ENCODE data around the gene CLPTM1. TPM values are rescaled to one million over a fixed set of nuclear protein-coding genes. Genes with fewer than 3 reads are reported as not detected.
A peak's percentile ranks its signal among the peaks of the same experiment; 100 is the strongest.

CLPTM1 gene
- total RNA-seq, 1 experiment from 2014 or later: 82.0 TPM

- Histone ChIP-seq H3K79me1 (ENCODE audit: insufficient read depth, low read depth, low read length, poor library complexity, severe bottlenecking) (no peaks in the 10 kb centered on the region), H3K4me2 (ENCODE audit: insufficient read depth, insufficient read length, low read length) (no peak overlapping the region), H2AK5ac (ENCODE audit: insufficient read length, low read length) (no peak overlapping the region), H2BK5ac (ENCODE audit: insufficient read length, low read length) (no peak overlapping the region), H3K9me3 (ENCODE audit: control insufficient read depth, low read depth, low read length) (no peaks in the 10 kb centered on the region), H3K4ac (ENCODE audit: low read depth, low read length) (no peak overlapping the region), H3K27me3 (ENCODE audit: insufficient read depth, low read length) (no peaks in the 10 kb centered on the region), H3K56ac (ENCODE audit: insufficient read length, low read depth, low read length) (no peak overlapping the region), H2BK12ac (ENCODE audit: insufficient read length, low read depth, low read length) (no peak overlapping the region), H4K91ac (ENCODE audit: insufficient read length, low read depth, low read length) (no peak overlapping the region), H2BK15ac (ENCODE audit: low read depth, low read length) (no peak overlapping the region), H3T11ph (ENCODE audit: low read length) (no peak overlapping the region), H2AFZ (ENCODE audit: low read length) (no peak overlapping the region), H3K23ac (ENCODE audit: insufficient read length, low read depth, low read length) (no peak overlapping the region), H2BK120ac (ENCODE audit: low read depth, low read length, poor library complexity, severe bottlenecking) (no peak overlapping the region), H3K9ac (ENCODE audit: extremely low read depth, insufficient read length, low read length) (no peak overlapping the region), H3K79me2 (ENCODE audit: insufficient read depth, low read length) (no peaks in the 10 kb centered on the region), H3K14ac (ENCODE audit: insufficient read depth, low read length) (no peak overlapping the region), H4K20me1 (ENCODE audit: control insufficient read depth, insufficient read depth, insufficient read length) (no peaks in the 10 kb centered on the region), H2BK20ac (ENCODE audit: low read depth, low read length, poor library complexity, severe bottlenecking) (no peak overlapping the region), H4K5ac (ENCODE audit: insufficient read length, low read depth, low read length) (no peak overlapping the region), H3K23me2 (ENCODE audit: insufficient read length, low read depth, low read length, poor library complexity, severe bottlenecking) (no peaks in the 10 kb centered on the region), H3K27ac (ENCODE audit: insufficient read length, low read depth, low read length) (no peak overlapping the region), H3K18ac (ENCODE audit: insufficient read length, low read depth, low read length) (no peak overlapping the region), H3K4me1 (ENCODE audit: insufficient read depth, low read length) (no peaks in the 10 kb centered on the region), H4K8ac (replicated peaks; ENCODE audit: insufficient read length, low read depth, low read length) (no peak overlapping the region)
- peaks cover 12 to 55% (median 51%) of the 10 kb centered on the region in 3 experiments; a peak in 6 of 7 replicates for H3K36me3 Mint-ChIP-seq (ENCODE audit: insufficient read depth in 1 of 3, low read depth in 3 of 3)
- no peaks in the 10 kb centered on the region for H3K9me3 Mint-ChIP-seq
- no peak for DNase-seq
- TF ChIP-seq CTCF (conservative IDR thresholded peaks at IDR 0.05): no peak
- WGBS (ENCODE audit: extremely low coverage, insufficient read length, low lambda C conversion rate): no CpG with 5 or more reads among the region's 20 CpGs
- peak overlapping the region in 2 of 3 experiments; percentile 76; a peak in 3 of 7 replicates for H3K27ac Mint-ChIP-seq
- H3K27me3 Mint-ChIP-seq (ENCODE audit: low read depth): no peaks in the 10 kb centered on the region
- H3K4me1 Mint-ChIP-seq: no peaks in the 10 kb centered on the region
- H3K4me3 Mint-ChIP-seq: no peak overlapping the region; a peak in 1 of 5 replicates
These were observed 32.0 kb downstream of the CLPTM1 start for GRCh38 chr19:44987148-44987675.
